Upper lobe of left lung (tissue), 4 donors: Measurements from ENCODE around the gene ARPP21.

ENCODE experiments used
- CTCF ChIP-seq, 6 experiments: fragments of 450-650 bp in 4 of 6; fragments of 200-600 bp in 2 of 6; sonication (generic) in 2 of 6; IDR thresholded peaks; one replicate each; pipeline ENCODE4 v1.5.1; 2016 to 2019; ENCODE audit warnings: antibody characterized with exemption in 6 of 6
- EP300 ChIP-seq, 4 donors: sonication (generic); formaldehyde crosslinking; IDR thresholded peaks; one replicate each; pipeline ENCODE4 v1.5.1; 2017; ENCODE audit warnings: antibody characterized with exemption in 4 of 4, control low read depth in 2 of 4
- POLR2A ChIP-seq, 4 donors: fragments of 450-650 bp; IDR thresholded peaks; one replicate each; pipeline ENCODE4 v1.5.1; 2016 to 2017; ENCODE audit warnings: antibody characterized with exemption in 4 of 4, mild to moderate bottlenecking in 2 of 4
- POLR2AphosphoS5 ChIP-seq, 2 donors: sonication (generic); formaldehyde crosslinking; IDR thresholded peaks; one replicate each; pipeline ENCODE4 v1.5.1; 2017; ENCODE audit warnings: antibody characterized with exemption in 2 of 2

GRCh38 chr3:35779611-35780010 is 140.3 kb downstream of the ARPP21 start:
- TF ChIP-seq POLR2A (IDR thresholded peaks at IDR 0.05) (no peak), CTCF (IDR thresholded peaks at IDR 0.05) (no peak), EP300 (IDR thresholded peaks at IDR 0.05) (no peak), POLR2AphosphoS5 (IDR thresholded peaks at IDR 0.05) (no peak)
